ENCODE results near the gene KLHL11.

The KLHL11 gene, protein sequence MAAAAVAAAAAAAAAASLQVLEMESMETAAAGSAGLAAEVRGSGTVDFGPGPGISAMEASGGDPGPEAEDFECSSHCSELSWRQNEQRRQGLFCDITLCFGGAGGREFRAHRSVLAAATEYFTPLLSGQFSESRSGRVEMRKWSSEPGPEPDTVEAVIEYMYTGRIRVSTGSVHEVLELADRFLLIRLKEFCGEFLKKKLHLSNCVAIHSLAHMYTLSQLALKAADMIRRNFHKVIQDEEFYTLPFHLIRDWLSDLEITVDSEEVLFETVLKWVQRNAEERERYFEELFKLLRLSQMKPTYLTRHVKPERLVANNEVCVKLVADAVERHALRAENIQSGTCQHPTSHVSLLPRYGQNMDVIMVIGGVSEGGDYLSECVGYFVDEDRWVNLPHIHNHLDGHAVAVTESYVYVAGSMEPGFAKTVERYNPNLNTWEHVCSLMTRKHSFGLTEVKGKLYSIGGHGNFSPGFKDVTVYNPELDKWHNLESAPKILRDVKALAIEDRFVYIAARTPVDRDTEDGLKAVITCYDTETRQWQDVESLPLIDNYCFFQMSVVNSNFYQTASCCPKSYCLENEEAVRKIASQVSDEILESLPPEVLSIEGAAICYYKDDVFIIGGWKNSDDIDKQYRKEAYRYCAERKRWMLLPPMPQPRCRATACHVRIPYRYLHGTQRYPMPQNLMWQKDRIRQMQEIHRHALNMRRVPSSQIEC

GRCh38 chr17:41864836-41865595, at the start of gene KLHL11:
KLHL11 (minus strand) TSS chr17:41865423; CDS start chr17:41865370, 53 bp downstream.
- DNase-seq (ENCODE audit: low read depth) = peak; percentile 86
- TF ChIP-seq, protein P1, sequence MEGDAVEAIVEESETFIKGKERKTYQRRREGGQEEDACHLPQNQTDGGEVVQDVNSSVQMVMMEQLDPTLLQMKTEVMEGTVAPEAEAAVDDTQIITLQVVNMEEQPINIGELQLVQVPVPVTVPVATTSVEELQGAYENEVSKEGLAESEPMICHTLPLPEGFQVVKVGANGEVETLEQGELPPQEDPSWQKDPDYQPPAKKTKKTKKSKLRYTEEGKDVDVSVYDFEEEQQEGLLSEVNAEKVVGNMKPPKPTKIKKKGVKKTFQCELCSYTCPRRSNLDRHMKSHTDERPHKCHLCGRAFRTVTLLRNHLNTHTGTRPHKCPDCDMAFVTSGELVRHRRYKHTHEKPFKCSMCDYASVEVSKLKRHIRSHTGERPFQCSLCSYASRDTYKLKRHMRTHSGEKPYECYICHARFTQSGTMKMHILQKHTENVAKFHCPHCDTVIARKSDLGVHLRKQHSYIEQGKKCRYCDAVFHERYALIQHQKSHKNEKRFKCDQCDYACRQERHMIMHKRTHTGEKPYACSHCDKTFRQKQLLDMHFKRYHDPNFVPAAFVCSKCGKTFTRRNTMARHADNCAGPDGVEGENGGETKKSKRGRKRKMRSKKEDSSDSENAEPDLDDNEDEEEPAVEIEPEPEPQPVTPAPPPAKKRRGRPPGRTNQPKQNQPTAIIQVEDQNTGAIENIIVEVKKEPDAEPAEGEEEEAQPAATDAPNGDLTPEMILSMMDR (conservative IDR thresholded peaks at IDR 0.05; ENCODE audit: low read length) = no peak
- H3K4me3 ChIP-seq (ENCODE audit: low read length) = peak within 1 kb of the TSS; percentile 89

- TF ChIP-seq, protein P1 (conservative IDR thresholded peaks at IDR 0.05; ENCODE audit: low read length) = no peak
- no peak overlapping the region for H3K4me3 ChIP-seq (ENCODE audit: low read length)
- DNase-seq (ENCODE audit: low read depth) = no peak
These were observed 49.8 kb upstream of the KLHL11 start for GRCh38 chr17:41915020-41915419.

GRCh38 chr17:41914358-41914766, 49.1 kb upstream of the KLHL11 start:
- TF ChIP-seq, protein P1 (conservative IDR thresholded peaks at IDR 0.05; ENCODE audit: low read length) = no peak
- DNase-seq (ENCODE audit: low read depth) = no peak
- H3K4me3 ChIP-seq (ENCODE audit: low read length) = no peak overlapping the region

DNA sequence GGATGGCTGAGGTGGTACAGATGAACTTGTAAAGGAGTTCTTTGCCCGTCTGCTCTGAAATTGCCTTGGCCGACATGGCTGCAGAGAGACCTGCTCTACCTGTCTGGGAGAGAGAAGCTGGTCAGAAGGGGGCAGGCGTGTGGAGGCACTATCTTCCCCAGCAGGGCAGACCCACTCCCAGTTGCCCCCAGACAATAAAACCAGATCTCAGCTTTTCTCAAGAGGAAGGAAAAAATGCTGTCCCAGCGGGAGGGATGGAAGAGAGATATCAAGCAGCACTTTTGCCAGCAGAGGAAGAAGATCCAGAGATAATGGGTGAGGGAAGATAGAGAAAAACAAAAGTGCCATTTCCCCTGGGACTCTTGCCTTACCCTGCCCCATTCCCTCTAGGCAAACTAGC, 48.6 kb upstream of the KLHL11 start:
- DNase-seq (ENCODE audit: low read depth) = no peak
- H3K4me3 ChIP-seq (ENCODE audit: low read length) = no peak overlapping the region
- TF ChIP-seq, protein P1 (conservative IDR thresholded peaks at IDR 0.05; ENCODE audit: low read length) = no peak

GRCh38 chr17:41912925-41913324, 47.7 kb upstream of the KLHL11 start:
- DNase-seq (ENCODE audit: low read depth) = no peak
- TF ChIP-seq, protein P1 (conservative IDR thresholded peaks at IDR 0.05; ENCODE audit: low read length) = no peak
- no peak overlapping the region for H3K4me3 ChIP-seq (ENCODE audit: low read length)

DNA sequence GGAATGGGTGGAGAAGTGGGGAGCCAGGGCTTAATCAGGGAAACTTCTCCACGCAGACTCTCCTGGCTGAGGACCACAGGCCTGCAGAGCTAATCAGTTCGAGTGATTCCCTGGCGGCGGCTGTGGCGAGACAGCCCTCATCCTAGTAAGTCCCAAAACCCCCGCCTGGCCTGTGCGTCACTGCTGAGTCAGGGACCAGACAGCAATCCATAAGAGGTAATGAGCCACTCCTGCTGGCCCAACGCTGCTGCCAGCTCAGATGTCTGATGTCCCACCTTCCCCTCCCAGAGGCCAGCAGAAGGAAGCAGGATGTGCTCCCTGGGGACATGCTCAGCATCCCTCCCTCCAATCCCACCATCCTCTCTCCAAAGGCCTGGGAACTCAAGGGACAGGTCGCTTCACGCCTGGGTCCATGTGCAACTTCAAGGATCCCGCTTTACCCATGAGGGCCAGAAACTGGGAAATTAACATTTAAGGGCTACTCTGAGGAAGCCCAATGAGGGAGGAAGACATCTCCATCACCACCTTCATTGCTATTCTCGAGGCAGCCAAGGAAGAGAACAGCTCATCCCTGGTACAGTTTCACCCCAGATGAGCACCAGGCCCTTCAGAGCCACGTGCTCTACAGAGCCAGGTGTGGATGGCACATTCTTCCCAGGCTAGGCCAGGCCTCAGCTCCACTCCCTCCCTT, 45.6 kb upstream of the KLHL11 start:
- no peak overlapping the region; the same call in 1 of the 2 replicates for H3K4me3 ChIP-seq (ENCODE audit: low read length)
- TF ChIP-seq, protein P1 (conservative IDR thresholded peaks at IDR 0.05; ENCODE audit: low read length) = peak; percentile 1; the same call in 1 of the 2 replicates
- DNase-seq (ENCODE audit: low read depth) = peak; percentile 96

All from AG10803 (cell line).